Caco-2 (cell line): ENCODE results near the gene CHCHD6. TPM values are rescaled to one million over a fixed set of nuclear protein-coding genes. Genes with fewer than 3 reads are reported as not detected.
A peak's percentile ranks its signal among the peaks of the same experiment; 100 is the strongest.

Experiments used
- BruUV-seq: library from RNA; stranded (reverse); fragments of 400-500 nt; replicated peaks from 2 replicates; lab custom pipeline; 2021; lab: Mats Ljungman, UMichigan
- CTCF ChIA-PET: fragments of 300-600 bp; sonication (Branson Sonifier 250); formaldehyde crosslinking; loops from one replicate; lab custom pipeline; 2022; ENCODE audit warnings: antibody characterized with exemption; lab: Charles Lee
- POLR2A ChIA-PET: fragments of 300-600 bp; sonication (Branson Sonifier 250); formaldehyde crosslinking; loops from one replicate; lab custom pipeline; 2022; ENCODE audit warnings: antibody characterized with exemption; lab: Charles Lee
- DNase-seq, 2 experiments: peaks; one replicate each; pipeline versions ENCODE4 v3.0.0 to v3.0.0-alpha.2; 2020 to 2022
- H3K27me3 ChIP-seq: replicated peaks from 2 replicates; pipeline ENCODE4 v1.6.0; 2011; ENCODE audit warnings: low read length; ENCODE audit not compliant: control insufficient read depth, insufficient read depth
- H3K36me3 ChIP-seq: 2 replicates; pipeline ENCODE4 v1.5.1; 2011; ENCODE audit warnings: low read length; ENCODE audit not compliant: control insufficient read depth, insufficient read depth
- H3K4me1 ChIP-seq: fragments of 250-450 bp; sonication (Bioruptor Pico); 2 replicates; pipeline ENCODE4 v1.5.1; 2020; ENCODE audit warnings: mild to moderate bottlenecking
- H3K4me3 ChIP-seq: 2 replicates; pipeline ENCODE4 v1.5.1; 2011; ENCODE audit warnings: low read depth, mild to moderate bottlenecking, control low read depth, low read length
- H3K9me3 ChIP-seq: fragments of 250-450 bp; sonication (Bioruptor Pico); 2 replicates; pipeline ENCODE4 v1.5.1; 2020; ENCODE audit warnings: mild to moderate bottlenecking, moderate library complexity
- H3K27ac Mint-ChIP-seq: one replicate; pipeline ENCODE4 v1.8.0; 2022; ENCODE audit warnings: mixed read lengths; ENCODE audit not compliant: unreplicated experiment
- H3K27me3 Mint-ChIP-seq: one replicate; pipeline ENCODE4 v1.8.0; 2022; ENCODE audit warnings: mixed read lengths; ENCODE audit not compliant: insufficient read depth, unreplicated experiment
- H3K36me3 Mint-ChIP-seq: one replicate; pipeline ENCODE4 v1.8.0; 2022; ENCODE audit warnings: mild to moderate bottlenecking, mixed read lengths; ENCODE audit not compliant: insufficient read depth, unreplicated experiment
- H3K4me1 Mint-ChIP-seq: one replicate; pipeline ENCODE4 v1.8.0; 2022; ENCODE audit warnings: low read depth, mixed read lengths; ENCODE audit not compliant: unreplicated experiment
- H3K4me3 Mint-ChIP-seq: one replicate; pipeline ENCODE4 v1.8.0; 2022; ENCODE audit warnings: mild to moderate bottlenecking, moderate library complexity, mixed read lengths; ENCODE audit not compliant: unreplicated experiment
- H3K9me3 Mint-ChIP-seq: one replicate; pipeline ENCODE4 v1.8.0; 2022; ENCODE audit warnings: mixed read lengths; ENCODE audit not compliant: unreplicated experiment
- CTCF ChIP-seq, 2 experiments: fragments of 200-600 bp in 1 of 2; IDR thresholded peaks; 1 replicate in 1 of 2; 2 replicates in 1 of 2; pipeline versions ENCODE4 v1.5.1 to v1.8.0; 2011 to 2022; ENCODE audit warnings: antibody characterized with exemption in 1 of 2, control low read depth in 1 of 2, inconsistent platforms in 1 of 2, low read depth in 1 of 2, low read length in 1 of 2, mild to moderate bottlenecking in 1 of 2, moderate library complexity in 1 of 2; ENCODE audit not compliant: insufficient read depth in 1 of 2, severe bottlenecking in 1 of 2, unreplicated experiment in 1 of 2
- intact Hi-C: fragments of 100-400 bp; cut with micrococcal nuclease; formaldehyde crosslinking; loops from one replicate; pipeline ENCODE4 v1.10.0; 2022; ENCODE audit not compliant: unreplicated experiment
- total RNA-seq: library from RNA; stranded (reverse); gene quantifications from 2 replicates; pipeline ENCODE4 v1.2.3, GENCODE V29; 2022

Gene CHCHD6
- total RNA-seq, 1 experiment from 2014 or later = 49.5 TPM

GRCh38 chr3:127005864-127006500, 301.9 kb downstream of the CHCHD6 start:
- ChIA-PET CTCF (no interaction called here), POLR2A (no interaction called here)
- no peak for DNase-seq
- H3K27ac Mint-ChIP-seq = no peak overlapping the region
- intact Hi-C loops = no loop called here
- H3K4me1 Mint-ChIP-seq = no peaks in the 10 kb centered on the region
- no TSS peak for BruUV-seq
- peaks cover 41% of the 10 kb centered on the region for H3K36me3 Mint-ChIP-seq
- H3K4me3 Mint-ChIP-seq = no peak overlapping the region
- no peak overlapping the region for H3K4me3 ChIP-seq
- no peak for TF ChIP-seq CTCF (IDR thresholded peaks at IDR 0.05; ENCODE audit: insufficient read depth in 1 of 2, low read depth in 1 of 2, low read length in 1 of 2, severe bottlenecking in 1 of 2, unreplicated experiment in 1 of 2)
- no peaks in the 10 kb centered on the region for H3K9me3 Mint-ChIP-seq
- no peaks in the 10 kb centered on the region for H3K9me3 ChIP-seq
- no peaks in the 10 kb centered on the region for H3K27me3 Mint-ChIP-seq
- no peaks in the 10 kb centered on the region for H3K4me1 ChIP-seq
- H3K36me3 ChIP-seq = no peaks in the 10 kb centered on the region; the same call in 1 of the 2 replicates
- no peaks in the 10 kb centered on the region for H3K27me3 ChIP-seq

DNA sequence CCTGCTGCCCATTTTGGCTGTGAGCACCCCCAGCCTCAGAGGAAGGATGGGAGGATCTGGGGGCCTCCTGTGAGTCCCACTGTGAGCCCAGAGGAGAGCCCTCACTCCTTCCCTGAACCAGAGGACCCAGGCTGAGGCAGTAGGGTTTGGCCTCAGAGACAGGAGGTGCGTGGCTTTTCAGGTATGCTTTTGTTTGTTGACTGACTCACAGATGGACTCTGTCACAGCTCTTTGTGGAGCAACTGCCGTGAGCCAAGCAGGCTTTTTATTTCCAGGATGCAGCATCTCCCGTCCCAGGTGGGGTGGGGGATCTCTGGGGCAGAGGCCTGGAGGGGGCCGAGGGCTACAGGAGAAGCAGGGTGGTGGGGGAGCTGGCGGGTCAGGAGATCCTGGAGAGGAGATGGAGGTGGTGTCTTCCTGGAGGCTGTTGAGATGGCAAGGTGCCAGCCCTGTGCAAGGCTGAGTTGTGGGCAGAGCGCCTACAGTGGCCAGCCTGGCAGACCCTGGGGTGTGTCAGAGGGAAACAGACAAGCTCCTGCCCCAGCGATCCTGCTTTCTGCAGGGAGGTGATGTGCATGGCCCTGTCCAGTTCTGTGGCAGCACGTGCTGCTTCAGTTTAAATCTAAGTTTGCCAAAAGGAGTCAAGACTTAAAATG, 302.9 kb downstream of the CHCHD6 start:
- POLR2A ChIA-PET = no interaction called here
- BruUV-seq = no TSS peak
- CTCF ChIA-PET = no interaction called here
- H3K27me3 Mint-ChIP-seq = no peaks in the 10 kb centered on the region
- Histone ChIP-seq H3K27me3 (no peaks in the 10 kb centered on the region), H3K9me3 (no peaks in the 10 kb centered on the region), H3K4me3 (no peak overlapping the region), H3K4me1 (no peaks in the 10 kb centered on the region), H3K36me3 (peaks cover 2% of the 10 kb centered on the region; the same call in 1 of the 2 replicates)
- H3K9me3 Mint-ChIP-seq = no peaks in the 10 kb centered on the region
- TF ChIP-seq CTCF (IDR thresholded peaks at IDR 0.05; ENCODE audit: insufficient read depth in 1 of 2, low read depth in 1 of 2, low read length in 1 of 2, severe bottlenecking in 1 of 2, unreplicated experiment in 1 of 2) = no peak
- H3K36me3 Mint-ChIP-seq = peaks cover 46% of the 10 kb centered on the region
- H3K27ac Mint-ChIP-seq = peak overlapping the region; percentile 11
- H3K4me3 Mint-ChIP-seq = no peak overlapping the region
- intact Hi-C loops = no loop called here
- DNase-seq = no peak
- no peaks in the 10 kb centered on the region for H3K4me1 Mint-ChIP-seq

DNA sequence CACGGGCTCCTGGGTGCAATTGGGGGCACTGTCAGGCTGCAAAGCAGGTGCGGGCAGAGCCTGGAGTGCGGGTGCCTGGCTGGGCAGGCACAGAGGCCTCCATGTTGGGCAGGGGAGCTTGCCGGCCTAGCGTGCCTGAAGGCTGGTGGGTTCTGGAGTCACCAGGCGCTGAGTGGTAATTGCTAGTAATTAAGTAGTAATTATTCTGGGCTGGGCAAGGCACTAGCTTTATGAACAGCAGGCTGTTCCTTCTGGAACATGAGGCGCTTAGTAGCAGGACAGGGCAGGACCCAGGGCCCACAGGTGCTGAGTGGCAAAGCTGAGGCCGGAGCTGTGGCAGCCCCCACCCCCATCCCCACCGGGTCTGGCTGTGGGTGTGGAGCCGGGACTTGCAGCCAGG, 304.2 kb downstream of the CHCHD6 start:
- H3K9me3 Mint-ChIP-seq = no peaks in the 10 kb centered on the region
- Histone ChIP-seq H3K36me3 (peaks cover 2% of the 10 kb centered on the region), H3K27me3 (no peaks in the 10 kb centered on the region), H3K4me3 (no peak overlapping the region), H3K9me3 (no peaks in the 10 kb centered on the region), H3K4me1 (no peaks in the 10 kb centered on the region)
- ChIA-PET POLR2A (no interaction called here), CTCF (no interaction called here)
- H3K27me3 Mint-ChIP-seq = no peaks in the 10 kb centered on the region
- no peaks in the 10 kb centered on the region for H3K4me1 Mint-ChIP-seq
- no peak for TF ChIP-seq CTCF (IDR thresholded peaks at IDR 0.05; ENCODE audit: insufficient read depth in 1 of 2, low read depth in 1 of 2, low read length in 1 of 2, severe bottlenecking in 1 of 2, unreplicated experiment in 1 of 2)
- intact Hi-C loops = no loop called here
- no peak for DNase-seq
- BruUV-seq = no TSS peak
- no peak overlapping the region for H3K27ac Mint-ChIP-seq
- peaks cover 56% of the 10 kb centered on the region for H3K36me3 Mint-ChIP-seq
- H3K4me3 Mint-ChIP-seq = no peak overlapping the region
